Measurements from ENCODE around the gene SLCO2A1.
A peak's percentile ranks its signal among the peaks of the same experiment; 100 is the strongest.

SLCO2A1 gene

DNA sequence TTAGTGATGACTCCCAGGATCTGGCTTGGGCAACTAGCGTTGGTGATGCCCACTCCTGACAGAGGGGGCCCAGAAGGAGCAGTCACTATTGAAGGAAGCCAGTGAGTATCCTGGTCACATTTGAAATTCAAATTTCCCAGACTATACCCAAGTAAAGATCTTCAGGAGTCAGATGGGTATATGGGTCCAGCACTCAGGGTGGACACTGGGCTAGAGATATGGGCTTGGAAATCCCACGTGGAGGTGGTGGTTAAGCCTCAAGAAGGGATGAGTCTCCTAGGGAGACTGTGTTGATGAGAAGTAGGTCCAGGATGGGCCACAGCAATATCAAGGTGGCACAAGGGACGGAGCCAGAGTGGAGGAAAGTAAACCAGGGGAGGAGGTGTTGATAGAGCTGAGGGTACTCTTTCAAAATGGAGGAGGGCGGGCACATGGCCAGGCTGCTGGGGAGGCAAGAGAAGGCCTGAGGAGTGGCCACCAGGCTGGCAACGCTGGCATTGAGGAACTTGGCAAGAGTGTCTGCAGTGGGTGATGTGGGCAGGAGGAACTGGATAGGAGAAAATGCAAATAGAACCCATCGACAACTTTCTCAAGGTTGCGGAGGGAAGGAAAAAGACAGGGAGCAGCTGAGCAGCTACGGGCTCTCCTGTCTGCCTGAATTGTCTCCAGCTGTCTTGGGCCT, 3.7 kb upstream of the SLCO2A1 start:
- no peak for DNase-seq

DNA sequence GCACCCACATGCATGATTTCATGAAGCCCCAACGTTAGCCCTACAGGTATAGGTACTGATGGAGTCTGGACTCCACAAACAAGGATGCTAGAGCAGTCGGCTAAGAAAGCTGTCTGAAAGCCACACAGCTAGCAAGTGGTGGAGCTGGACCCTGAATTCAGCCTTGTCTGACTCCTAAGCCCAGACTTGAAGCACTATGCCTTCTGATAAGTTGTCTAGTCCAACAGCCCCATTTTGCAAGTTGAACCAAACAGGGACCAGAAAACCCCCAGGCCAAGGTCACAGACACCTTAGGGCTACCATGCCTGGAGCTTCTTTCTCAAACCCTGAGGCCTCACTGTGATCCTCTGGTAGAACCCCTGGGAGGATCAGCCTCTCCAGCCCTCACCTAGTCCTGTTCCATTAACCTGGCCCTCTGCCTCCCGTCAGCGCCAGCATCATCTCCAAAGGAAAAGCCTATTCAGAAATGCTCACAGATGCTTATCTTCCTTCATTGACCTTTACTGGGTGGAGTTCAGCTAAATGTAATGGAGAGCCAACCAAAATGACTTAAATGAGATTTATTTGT, 1.7 kb upstream of the SLCO2A1 start:
- no peak for DNase-seq

DNA sequence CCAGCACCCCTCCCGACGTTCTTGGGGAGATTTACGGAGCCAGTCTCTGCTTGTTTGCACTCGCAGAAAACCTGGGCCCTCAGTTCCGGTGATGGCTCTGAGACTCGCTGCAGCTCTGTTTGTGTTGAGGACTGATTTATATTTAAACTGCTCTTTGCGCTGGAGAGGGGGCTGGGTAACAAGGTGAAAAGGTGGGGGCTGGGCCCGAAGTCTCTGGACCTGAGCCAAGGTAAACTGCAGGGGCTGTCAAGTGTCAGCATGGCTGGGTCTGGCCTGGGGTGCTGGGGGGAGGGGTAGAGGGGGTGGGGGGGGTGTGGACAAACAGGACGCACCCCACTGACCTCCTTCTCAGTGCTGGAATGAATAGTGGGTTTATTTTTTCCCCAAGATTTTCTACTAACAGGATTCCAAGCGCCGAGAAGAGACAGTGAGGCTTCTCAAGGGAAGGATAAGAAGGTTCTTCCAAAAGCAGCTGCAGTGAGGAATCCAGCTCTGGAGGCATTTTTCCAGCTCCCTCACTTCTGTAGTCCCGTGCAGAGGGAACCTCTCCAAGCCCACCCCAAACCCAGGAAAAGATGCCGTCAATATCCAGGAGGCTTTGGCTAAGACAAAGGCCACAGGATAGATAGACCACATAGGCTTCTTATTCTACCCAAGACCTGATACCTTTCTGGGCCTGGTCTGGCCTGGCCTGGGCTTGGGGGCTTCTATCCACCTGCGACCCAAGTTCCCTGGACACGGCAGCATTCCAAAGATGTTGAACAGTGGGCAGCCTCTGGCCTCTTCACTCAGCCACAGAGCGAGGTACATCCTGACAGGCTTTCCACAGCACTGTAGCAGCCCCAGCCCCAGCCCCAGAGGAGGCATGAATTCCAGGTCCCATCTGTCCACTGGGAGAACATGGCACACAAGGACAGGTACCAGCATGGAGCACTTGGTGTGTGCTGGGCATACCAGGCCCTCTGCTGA, 938 bp upstream of the SLCO2A1 start:
- no peak for DNase-seq

DNA sequence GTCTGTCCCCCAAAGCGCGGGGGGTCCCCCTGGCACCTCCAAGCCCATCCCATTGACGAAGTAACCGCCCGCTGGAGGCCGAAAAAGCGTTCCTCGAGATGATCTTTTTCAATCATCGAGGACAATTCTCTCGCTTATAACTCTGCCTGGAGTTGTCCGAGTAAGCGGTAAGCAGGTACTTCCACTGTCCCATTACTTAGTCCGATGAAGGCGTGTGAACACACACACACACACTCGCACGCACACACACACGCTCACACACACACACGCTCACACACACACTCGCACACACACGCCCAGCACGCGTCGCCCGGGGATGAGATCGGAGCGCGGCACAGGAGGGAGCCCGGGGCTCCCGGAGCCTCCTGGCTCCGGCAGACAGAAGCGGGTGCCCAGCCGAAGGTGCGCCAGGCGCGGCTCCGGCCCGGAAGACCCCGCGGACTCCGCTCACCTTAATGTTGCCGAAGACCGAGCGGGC, 430 bp downstream of the SLCO2A1 start:
- DNase-seq = no peak

DNA sequence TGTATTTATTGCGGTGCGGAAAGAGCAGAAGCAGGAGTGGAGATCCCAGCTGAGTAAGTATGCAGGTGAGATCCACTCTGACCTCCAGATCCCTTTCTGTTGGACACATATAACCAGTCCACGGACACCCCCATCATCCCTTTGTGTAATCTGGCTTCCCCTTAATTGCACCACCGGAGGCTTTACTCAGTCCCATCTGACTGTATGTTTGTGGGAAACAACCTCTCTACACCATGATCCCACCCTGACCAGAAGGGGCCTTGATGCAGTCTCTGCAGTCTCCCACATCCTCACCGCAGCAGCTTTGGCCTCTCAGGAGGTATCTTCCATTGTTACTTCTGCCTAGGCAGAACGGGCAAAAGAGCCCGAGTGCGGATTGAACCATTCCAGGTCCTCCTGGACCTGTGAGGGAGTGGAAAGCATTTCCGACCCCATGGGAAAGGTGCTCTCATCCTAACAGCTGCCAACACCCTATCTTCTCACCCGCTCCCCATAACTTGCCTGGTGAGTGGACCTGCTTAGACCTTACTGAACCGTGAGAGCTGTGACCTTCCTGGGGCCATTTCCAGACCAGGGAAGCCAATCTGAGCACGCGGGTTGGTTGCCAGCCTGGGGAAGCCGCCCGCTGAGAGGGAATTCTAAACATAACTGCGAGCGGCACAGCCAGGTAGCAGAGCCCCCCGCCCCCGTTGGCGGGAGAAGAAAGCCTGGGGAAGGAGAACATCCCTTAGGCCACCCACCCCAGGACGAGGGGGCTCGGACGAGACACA, 1.1 kb downstream of the SLCO2A1 start:
- no peak for DNase-seq

DNA sequence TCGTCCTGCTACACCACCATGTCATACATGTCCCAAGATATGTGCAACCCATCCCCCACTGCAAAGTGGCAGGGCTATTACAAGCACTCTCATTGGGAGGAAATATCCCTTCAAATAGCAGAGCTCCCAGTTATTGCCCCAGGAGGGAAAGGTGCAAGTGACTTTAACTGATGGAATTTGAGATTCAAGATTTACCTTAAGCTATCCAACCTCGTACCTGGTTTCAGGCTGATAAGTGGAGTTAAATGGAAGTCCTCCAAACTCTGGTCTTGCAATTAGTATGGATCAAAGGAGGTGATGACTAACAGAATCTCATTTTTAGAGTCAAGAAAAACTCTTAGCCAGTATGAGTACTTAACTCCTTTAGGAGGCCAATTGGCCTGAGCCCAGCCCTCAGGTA, 2.1 kb downstream of the SLCO2A1 start:
- DNase-seq = no peak

DNA sequence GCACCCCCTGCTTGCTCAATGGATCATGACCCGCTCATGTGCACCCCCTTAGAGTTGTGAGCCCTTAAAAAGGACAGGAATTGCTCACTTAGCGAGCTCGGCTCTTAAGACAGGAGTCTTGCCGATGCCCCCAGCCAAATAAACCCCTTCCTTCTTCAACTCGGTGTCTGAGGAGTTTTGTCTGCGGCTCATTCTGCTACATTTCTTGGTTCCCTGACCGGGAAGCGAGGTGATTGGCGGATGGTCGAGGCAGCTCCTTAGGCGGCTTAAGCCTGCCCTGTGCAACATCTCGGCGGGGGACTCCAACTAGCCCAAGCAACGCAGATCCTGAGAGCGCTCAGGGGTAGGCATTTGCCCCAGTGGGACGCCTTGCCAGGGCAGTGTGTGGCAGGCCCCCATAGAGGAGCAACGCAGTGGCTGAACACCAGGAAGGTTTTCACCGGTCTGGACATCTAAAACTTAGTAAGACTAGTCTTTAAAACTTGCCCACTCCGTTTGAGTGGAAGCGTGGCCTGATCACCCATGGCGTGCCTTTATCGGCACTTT, 9.5 kb downstream of the SLCO2A1 start:
- DNase-seq = no peak

DNA sequence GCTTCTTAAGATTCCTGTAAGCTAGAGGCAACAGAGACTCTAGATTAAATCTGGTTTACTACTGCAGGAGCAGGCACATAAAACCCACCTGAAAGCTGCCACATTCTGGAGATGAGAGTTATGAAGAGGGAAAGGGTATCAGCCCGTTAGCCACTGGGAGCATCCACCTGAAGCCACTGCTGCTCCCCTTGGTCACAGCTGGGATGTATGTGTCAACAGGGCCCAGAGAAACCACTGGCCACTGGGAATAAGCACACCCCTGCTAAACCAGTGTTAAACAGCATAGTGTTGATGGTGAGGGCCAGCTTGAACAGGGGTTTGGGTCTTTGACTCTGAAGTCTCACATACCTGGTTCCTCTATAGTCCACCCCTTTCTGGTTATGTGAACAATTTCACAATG, 10.9 kb downstream of the SLCO2A1 start:
- DNase-seq = no peak

DNA sequence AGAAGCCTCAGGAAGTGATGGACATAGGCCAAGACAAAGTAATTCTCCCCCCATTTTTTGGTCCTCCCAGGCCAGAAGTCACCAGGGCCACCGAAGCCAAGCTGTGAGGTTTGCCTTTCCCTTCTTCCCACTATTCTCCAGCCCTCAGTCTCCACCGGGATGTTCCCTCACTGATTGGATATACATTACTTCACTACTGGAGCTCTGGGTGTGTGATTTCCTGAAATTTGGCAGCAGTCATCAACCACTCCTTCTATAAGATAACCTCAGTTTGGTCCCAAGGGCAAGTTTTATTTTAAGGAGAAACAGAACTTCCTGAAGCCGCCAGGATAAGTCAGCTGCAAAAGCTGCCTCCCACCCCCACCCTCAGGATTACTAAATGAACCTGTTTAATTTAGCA, 11.3 kb downstream of the SLCO2A1 start:
- peak; percentile 16 for DNase-seq

DNA sequence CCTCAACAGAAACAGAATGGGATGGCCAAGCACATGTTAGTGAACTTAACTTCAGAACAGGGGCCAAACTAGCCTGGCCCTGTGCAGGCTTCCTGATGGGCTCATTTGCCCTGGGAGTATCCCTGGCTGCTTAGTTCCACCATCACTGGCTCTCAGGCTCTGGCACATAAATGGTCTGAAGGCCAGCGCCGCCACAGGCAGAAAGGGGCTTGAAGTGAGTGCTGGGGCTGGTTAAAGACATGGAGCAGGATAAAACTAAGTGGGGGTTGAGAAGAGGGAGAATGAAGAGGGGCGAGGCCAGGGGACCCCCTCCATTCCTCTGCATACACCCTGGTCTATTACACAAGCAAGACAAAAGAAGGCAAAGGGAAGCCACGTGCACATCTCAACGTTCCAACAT, 12.2 kb downstream of the SLCO2A1 start:
- DNase-seq = no peak

DNA sequence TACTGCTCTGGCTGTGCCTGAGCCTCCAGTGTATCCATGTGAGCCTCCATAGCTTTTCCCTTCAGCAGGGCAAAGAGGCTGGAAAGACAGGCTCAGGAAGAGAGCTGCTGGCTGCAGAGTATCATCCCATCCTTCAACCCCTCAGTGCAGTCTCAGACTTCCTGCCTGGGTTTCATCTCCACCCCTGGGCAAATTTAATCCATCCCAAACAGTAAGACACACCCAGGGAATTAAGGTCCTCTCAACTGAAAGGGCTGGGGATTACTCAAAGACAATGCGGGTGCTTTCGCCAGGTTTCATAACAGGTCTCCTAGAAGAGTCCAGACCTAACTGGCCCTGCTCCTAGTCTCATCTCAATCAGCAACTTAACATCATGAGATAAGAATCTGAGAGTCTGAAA, 15.5 kb downstream of the SLCO2A1 start:
- no peak for DNase-seq

DNA sequence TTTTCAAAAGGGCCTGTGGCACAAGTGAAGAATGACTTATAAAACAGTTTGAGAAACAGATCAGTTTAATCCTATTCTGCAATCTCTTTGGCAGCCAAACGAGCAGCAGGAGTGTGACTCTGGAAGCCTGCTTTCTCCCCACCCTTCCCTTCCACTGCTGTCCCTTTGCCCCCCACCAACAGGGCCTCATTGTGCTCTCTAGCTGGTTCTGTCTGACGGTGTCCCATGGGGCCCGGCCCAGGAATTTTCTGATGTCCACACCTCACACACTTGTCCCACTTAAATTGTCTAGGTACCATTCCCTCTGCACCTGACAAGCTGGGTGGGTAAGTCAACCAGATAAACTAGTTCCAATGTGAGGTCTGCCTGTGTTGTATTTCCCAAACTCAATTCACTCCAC, 16.4 kb downstream of the SLCO2A1 start:
- DNase-seq = no peak

DNA sequence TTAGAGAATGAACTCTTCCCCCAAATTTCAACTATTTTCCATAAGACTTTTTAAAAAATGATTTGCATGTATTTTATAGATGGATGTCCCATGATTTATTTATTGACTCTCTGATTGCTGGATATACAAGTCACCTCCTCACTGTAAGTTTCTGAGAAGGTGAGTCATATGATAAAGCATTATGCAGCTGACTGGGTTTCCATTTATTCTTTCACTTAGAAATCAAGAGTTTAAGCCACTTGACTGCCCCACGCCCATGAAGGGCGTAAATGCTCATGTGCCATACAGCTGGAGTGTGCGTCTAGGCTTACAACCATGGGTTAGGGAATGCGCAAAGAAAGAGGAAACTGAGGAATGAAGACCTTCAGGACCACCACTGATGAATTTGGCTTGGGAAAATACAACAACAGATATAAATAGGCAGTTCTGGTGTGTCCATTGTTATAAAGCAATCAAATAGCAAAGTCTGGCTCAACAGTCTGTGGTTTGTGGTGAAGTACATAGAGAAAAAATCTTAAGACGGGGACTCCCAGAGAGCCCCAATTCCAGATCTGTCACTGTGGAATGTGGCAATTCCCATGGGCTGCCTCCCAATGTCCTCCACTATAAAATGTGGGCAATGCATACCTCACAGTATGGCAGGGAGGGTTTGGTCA, 20.3 kb downstream of the SLCO2A1 start:
- DNase-seq = peak; percentile 65

DNA sequence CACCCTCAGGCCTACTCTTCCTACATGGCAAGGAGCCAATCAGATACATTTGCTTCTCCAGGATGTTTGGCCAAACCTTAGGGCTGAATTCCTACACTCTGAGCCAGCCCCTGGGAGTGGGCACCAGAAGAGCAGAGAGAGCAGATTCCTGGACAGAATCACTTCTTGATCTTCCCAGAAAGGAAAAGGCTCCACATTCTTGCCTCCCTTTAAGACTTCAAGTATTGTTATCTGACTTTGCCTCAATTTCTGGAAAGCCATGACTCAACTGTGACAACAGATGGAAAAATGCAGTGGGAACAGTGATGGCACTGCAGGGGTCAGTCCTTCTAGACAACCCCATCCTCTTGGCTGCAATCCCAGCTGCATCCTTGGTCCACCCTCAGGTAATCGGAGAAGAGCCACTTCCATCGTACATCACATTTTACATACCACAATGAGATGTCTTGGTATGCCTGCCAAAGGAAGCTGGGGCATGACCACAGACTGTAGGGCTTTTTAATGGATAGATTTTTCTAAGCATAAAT, 21.0 kb downstream of the SLCO2A1 start:
- peak; percentile 99 for DNase-seq

DNA sequence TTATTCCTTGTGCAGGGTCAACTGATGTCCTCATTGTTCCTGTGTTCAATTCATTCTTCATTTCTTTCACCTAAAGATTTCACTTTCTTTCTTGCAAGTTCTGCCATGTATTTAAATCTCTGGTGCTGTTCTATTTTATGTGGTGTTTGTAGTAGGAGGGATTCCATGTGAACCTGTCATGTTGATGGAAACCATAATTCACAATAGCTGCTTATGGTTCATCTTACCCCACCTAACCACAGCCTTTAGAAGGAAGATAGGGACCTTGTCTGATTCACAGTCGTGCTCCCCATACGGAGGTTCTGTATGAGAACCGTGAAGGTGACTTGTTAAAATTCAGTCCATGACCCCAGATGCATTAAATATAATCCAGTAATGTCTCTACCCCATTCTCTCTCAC, 21.9 kb downstream of the SLCO2A1 start:
- DNase-seq = peak; percentile 46

DNA sequence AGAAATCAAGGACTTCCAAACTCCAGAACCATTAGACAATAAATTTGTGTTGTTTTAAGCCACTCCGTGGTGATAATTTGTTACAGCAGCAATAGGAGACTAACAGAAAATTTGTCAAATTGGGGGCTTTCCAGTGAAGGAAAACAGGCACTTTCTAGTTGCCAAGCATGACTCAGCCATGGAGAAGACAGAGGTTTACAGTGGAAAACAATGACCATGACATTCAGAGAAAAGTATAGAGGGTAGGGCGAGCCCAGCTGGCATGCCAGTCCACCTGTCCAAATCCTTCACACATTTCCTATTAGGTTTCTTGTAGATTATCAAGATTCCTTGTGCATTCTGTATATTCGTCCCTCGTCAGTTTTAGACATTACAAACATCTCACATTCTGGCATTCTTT, 24.9 kb downstream of the SLCO2A1 start:
- no peak for DNase-seq

DNA sequence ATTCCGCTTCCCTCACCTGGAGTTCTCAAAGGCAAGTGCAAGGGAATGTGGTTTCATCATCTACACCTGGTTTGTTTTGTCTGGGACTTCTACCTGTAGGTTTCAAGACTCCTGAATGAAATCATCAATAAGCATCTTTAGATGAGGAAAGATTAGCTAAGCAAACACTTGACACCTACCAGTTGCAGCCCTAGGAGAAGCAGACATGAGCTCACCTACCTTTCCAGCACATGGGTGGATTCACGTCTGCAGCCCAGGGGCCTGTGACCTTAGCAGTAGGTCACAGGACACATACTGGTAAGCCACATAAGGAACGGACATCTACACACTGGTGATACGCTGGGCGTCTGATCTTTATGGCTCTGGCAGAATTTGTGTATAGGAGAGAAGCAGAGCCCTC, 26.7 kb downstream of the SLCO2A1 start:
- no peak for DNase-seq

DNA sequence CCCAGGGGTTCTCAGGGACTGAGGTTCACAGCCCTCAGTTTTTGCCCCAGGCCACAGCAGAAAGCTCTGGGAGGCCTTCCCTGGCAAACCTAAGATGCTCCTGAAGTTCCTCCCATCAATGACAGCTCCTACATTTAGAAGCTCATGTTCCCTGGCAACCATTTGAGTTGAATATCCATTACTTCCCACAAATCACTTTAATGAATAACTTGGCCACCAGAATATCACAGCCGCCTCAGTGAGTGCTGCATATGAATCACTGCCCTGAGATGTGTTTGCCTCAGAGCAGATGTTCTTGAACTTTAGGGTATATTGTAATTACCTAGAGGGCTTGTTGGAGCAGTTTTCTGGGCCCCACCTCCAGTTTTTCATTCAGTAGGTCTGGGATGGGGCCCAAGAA, 27.4 kb downstream of the SLCO2A1 start:
- no peak for DNase-seq

DNA sequence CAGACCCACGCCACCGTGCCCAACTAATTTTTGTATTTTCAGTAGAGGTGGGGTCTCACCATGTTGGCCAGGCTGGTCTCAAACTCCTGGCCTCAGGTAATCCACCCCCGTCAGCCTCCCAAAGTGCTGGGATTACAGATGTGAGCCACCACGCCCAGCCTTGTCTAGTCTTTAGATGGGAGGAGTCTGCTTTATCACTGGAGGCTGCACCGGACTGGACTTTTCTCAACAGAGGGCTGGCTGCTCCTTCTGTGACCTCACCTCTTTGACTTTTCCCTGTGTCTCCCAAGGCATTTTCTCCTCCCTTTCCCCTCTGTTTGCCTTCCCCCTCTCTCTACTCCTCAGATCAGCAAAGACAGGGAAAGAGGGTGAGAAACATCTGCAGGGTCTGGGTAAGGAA, 28.5 kb downstream of the SLCO2A1 start:
- no peak for DNase-seq

DNA sequence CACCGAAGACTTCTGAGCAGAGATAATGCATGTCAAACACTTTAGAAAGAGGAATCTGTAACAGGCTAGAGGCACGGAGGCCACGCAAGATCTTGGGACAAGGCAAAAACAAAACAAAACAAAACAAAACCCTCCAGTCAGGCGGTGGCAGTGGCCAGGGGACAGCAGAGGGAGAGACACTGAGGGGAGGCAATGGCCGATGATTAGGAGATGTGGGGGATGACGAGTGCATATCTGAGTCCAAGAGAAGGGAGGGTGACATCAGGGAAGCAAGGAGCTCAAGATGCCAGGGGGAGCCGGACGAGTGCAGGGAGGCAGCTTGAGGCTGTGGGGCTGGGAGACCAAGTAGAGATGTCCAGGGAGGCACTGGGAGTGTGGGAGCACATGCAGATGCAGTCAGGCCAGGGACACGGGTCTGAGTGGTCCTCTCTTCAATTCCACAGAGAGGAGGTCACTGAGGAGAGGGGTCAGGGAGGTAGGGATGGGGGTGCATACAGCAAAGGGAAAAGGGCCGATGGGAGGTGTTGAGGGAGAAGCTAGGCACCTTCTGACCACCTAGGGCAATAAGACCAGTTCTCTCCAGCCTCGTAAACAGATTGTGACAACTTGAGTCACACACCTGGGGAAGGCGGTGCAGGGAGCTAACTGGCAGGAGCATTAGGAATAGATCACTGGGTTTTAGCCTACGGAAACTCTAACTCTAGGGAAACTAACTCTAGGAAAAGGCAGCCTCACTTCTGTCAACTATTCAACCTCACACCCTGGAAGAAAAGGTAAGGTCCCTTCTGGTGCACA, 29.6 kb downstream of the SLCO2A1 start:
- DNase-seq = no peak

DNA sequence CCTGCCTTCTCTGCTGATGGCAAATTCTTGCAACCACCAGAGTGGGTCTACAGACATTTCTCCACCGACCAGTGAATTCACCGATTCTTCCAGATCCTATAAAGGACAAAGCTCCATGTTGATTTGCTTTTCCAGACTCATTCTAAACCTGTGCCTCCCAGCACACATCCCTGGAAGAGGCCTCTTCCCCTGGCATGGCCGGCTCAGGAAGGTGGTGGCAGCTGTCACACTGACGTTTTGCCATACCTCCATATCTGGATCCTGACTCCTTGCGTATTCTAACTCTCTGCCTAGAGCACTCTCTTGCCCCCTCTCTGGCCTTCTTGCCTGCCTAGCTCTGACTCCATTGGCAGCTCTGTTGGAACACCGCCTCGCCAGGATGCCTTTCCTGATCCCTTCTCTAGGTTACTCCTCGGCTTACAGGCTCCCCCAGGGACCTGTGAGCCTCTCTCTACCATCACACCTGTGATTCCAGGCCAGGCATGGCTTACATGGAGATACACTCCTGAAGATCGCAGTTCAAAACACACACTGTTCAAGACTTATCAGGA, 31.0 kb downstream of the SLCO2A1 start:
- no peak for DNase-seq
